NCI-H187 (cell line): ENCODE measurements around the gene ZNHIT1.
"Not testable (repeated sequence)": the region's sequence is repeated elsewhere in the genome, so short reads cannot be mapped to it uniquely, and the experiment has no call there.

Experiments used
- DNase-seq, 2 experiments: peaks; one replicate each; lab custom pipeline; 2025; lab: John Stamatoyannopoulos, UW

Gene ZNHIT1

GRCh38 chr7:101186844-101187428 is 31.0 kb upstream of the ZNHIT1 start:
- DNase-seq = no peak

- DNase-seq = no peak
Measured at GRCh38 chr7:101189109-101189508, 28.9 kb upstream of the ZNHIT1 start.

GRCh38 chr7:101195884-101196283 is 22.1 kb upstream of the ZNHIT1 start:
- no peak for DNase-seq

GRCh38 chr7:101197991-101198390 is 20.0 kb upstream of the ZNHIT1 start:
- DNase-seq = no peak

- no peak for DNase-seq
Measured at GRCh38 chr7:101198476-101198875, 19.5 kb upstream of the ZNHIT1 start.

- DNase-seq = not testable (repeated sequence)
Measured at GRCh38 chr7:101199522-101199921, 18.4 kb upstream of the ZNHIT1 start.

- DNase-seq = no peak
Measured at GRCh38 chr7:101200504-101200861, 17.5 kb upstream of the ZNHIT1 start.

GRCh38 chr7:101200862-101201599 is 16.9 kb upstream of the ZNHIT1 start, which contains the start of gene MOGAT3:
Gene MOGAT3, minus strand, starts transcription at chr7:101201036. Its CDS starts 182 bp downstream, at chr7:101200854.
- no peak for DNase-seq

- DNase-seq = no peak
Measured at GRCh38 chr7:101201695-101202602, 16.0 kb upstream of the ZNHIT1 start.

GRCh38 chr7:101202603-101202918 is 15.4 kb upstream of the ZNHIT1 start:
- no peak for DNase-seq

- not testable (repeated sequence) for DNase-seq
Measured at GRCh38 chr7:101203740-101204738, 13.9 kb upstream of the ZNHIT1 start.

- DNase-seq = no peak
Measured at GRCh38 chr7:101205901-101206664, 11.9 kb upstream of the ZNHIT1 start.

- DNase-seq = no peak
Measured at GRCh38 chr7:101206665-101207042, 11.3 kb upstream of the ZNHIT1 start.

GRCh38 chr7:101207459-101207858 is 10.5 kb upstream of the ZNHIT1 start:
- DNase-seq = no peak

- no peak for DNase-seq
Measured at GRCh38 chr7:101208794-101209193, 9.2 kb upstream of the ZNHIT1 start.

- DNase-seq = no peak
Measured at GRCh38 chr7:101210143-101210542, 7.8 kb upstream of the ZNHIT1 start.

GRCh38 chr7:101211501-101211900 is 6.5 kb upstream of the ZNHIT1 start:
- no peak for DNase-seq

GRCh38 chr7:101212014-101212413 is 6.0 kb upstream of the ZNHIT1 start:
- DNase-seq = no peak

- DNase-seq = no peak
Measured at GRCh38 chr7:101216001-101216859, 1.7 kb upstream of the ZNHIT1 start.

GRCh38 chr7:101216860-101217387 is 1.0 kb upstream of the ZNHIT1 start:
- DNase-seq = no peak
